ENCODE measurements around the gene KIAA0232. TPM values are rescaled to one million over a fixed set of nuclear protein-coding genes. Genes with fewer than 3 reads are reported as not detected.
"Not testable (repeated sequence)": the region's sequence is repeated elsewhere in the genome, so short reads cannot be mapped to it uniquely, and the experiment has no call there.

The KIAA0232 gene
- total RNA-seq, 1 donor from 2014 or later = 20.9 TPM

GRCh38 chr4:6755088-6755753, 27.3 kb upstream of the KIAA0232 start:
- DNase-seq (ENCODE audit: low read depth) = no peak
- TF ChIP-seq, protein P1, sequence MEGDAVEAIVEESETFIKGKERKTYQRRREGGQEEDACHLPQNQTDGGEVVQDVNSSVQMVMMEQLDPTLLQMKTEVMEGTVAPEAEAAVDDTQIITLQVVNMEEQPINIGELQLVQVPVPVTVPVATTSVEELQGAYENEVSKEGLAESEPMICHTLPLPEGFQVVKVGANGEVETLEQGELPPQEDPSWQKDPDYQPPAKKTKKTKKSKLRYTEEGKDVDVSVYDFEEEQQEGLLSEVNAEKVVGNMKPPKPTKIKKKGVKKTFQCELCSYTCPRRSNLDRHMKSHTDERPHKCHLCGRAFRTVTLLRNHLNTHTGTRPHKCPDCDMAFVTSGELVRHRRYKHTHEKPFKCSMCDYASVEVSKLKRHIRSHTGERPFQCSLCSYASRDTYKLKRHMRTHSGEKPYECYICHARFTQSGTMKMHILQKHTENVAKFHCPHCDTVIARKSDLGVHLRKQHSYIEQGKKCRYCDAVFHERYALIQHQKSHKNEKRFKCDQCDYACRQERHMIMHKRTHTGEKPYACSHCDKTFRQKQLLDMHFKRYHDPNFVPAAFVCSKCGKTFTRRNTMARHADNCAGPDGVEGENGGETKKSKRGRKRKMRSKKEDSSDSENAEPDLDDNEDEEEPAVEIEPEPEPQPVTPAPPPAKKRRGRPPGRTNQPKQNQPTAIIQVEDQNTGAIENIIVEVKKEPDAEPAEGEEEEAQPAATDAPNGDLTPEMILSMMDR (conservative IDR thresholded peaks at IDR 0.05; ENCODE audit: low read depth, low read length) = no peak
- no peak overlapping the region for H3K4me3 ChIP-seq (ENCODE audit: low read depth, low read length)

GRCh38 chr4:6756345-6756744, 26.2 kb upstream of the KIAA0232 start:
- H3K4me3 ChIP-seq (ENCODE audit: low read depth, low read length); DNase-seq (ENCODE audit: low read depth): not testable (repeated sequence)

GRCh38 chr4:6758728-6759127, 23.8 kb upstream of the KIAA0232 start:
- H3K4me3 ChIP-seq (ENCODE audit: low read depth, low read length) = no peak overlapping the region
- DNase-seq (ENCODE audit: low read depth) = no peak
- TF ChIP-seq, protein P1 (conservative IDR thresholded peaks at IDR 0.05; ENCODE audit: low read depth, low read length) = no peak

DNA sequence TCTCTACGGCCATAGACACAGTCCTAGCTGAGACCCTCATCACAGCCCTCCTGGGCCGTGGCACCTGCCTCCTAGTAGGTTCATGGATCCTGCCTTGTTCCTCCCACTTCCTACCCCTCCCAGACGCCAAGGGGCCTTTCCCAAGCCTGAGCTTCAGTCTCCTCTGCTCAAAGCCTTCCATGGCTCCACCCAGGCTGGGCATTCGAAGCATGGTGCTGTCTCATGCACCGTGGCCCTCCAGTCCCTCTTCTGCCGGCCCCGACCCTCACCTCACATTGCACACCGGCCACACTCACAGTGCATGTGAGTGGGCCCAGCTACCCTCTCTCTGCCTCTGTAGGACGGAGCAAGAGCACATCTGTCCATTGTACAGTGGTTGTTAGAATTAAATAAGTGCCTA, 21.7 kb upstream of the KIAA0232 start:
- no peak overlapping the region for H3K4me3 ChIP-seq (ENCODE audit: low read depth, low read length)
- TF ChIP-seq, protein P1 (conservative IDR thresholded peaks at IDR 0.05; ENCODE audit: low read depth, low read length) = no peak

DNA sequence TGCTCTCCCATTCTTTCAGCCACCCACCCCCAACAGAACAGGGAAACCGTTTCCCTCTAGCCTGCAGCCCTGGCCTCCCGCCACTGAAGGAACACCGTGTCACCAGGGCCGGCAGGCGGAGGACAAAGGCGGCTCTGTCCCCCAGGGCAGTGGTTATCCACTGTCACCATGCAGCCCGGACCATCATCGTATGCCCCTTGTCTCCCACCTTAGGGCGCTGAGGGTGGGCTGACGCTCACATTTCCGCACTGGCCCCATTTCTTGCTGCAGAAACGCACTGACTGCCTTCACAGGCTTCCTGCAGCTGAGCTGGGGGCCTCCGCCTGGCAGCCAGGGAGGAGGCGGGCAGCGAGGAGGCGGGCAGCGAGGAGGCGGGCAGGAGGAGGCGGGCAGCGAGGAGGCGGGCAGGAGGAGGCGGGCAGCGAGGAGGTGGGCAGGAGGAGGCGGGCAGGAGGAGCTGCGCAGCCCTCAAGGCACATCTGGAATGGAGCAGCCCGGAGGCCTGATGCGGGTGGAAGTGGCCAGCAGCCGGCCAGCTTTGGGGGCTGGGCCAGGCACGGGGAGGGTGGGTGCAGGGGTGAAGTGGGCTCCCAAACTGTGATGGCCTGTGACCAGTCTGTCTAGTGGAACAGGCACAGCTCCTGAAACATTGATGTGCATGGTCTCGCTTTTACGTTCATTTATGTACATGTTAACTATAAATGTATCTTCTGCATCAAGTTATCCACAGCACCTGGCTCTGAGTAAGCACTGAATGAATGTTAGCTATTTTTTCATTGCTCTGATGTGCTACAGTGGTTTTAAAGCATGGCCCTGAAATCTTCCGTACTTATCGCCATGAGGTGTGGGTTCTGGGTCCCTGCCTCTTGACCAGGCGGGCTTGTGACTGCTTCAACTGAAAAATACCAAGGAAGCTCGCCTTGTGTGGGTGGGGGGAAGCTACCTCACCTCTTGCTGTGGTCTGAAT, 20.6 kb upstream of the KIAA0232 start:
- peak overlapping the region; percentile 28 for H3K4me3 ChIP-seq (ENCODE audit: low read depth, low read length)
- TF ChIP-seq, protein P1 (conservative IDR thresholded peaks at IDR 0.05; ENCODE audit: low read depth, low read length) = no peak
- DNase-seq (ENCODE audit: low read depth) = no peak

More for the DNA sequence above, 21.7 kb upstream of the KIAA0232 start:
- no peak for DNase-seq (ENCODE audit: low read depth)

GRCh38 chr4:6763330-6763851, 19.1 kb upstream of the KIAA0232 start:
- no peak for DNase-seq (ENCODE audit: low read depth)
- TF ChIP-seq, protein P1 (conservative IDR thresholded peaks at IDR 0.05; ENCODE audit: low read depth, low read length) = peak; percentile 23
- H3K4me3 ChIP-seq (ENCODE audit: low read depth, low read length) = no peak overlapping the region

DNA sequence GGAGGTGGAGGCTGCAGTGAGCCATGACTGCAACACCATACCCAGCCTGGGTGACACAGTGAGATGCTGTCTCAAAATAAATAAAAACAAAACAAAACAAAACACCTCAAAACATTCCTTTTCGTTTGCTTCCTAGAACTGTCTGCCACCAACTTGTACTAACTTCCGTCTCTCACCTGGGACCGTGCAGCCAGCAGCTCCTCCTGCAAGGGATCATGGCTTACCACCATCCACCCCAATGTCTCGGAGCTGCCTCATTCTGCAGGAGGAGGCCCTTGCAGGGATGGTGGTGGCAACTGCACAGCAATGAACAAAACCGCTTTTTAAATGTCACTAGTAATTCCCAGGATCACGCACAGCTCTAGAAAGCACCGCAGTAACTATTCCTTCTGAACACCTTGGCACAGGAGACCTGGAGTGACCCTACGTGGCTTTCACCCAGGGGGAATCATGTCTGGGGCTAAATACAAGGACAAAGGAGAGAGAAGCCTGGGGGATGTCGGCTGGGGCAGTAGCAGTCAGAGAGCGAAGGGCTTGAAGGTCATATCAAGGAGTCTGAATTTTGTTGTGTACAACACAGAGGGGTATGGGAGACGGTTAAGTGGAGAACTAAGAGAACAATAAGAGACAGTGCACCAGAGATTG, 17.4 kb upstream of the KIAA0232 start:
- no peak overlapping the region for H3K4me3 ChIP-seq (ENCODE audit: low read depth, low read length)
- DNase-seq (ENCODE audit: low read depth) = no peak
- TF ChIP-seq, protein P1 (conservative IDR thresholded peaks at IDR 0.05; ENCODE audit: low read depth, low read length) = no peak
